ENCODE measurements around the gene FOXP1.

FOXP1 gene

GRCh38 chr3:71586810-71587242, 3.3 kb upstream of the FOXP1 start:
- no peak for DNase-seq (ENCODE audit: low spot score)

GRCh38 chr3:71585887-71586809, 2.6 kb upstream of the FOXP1 start:
- peak; percentile 50 for DNase-seq (ENCODE audit: low spot score)

- no peak for DNase-seq (ENCODE audit: low spot score)
Observed at GRCh38 chr3:71585131-71585530, 1.6 kb upstream of the FOXP1 start.

DNA sequence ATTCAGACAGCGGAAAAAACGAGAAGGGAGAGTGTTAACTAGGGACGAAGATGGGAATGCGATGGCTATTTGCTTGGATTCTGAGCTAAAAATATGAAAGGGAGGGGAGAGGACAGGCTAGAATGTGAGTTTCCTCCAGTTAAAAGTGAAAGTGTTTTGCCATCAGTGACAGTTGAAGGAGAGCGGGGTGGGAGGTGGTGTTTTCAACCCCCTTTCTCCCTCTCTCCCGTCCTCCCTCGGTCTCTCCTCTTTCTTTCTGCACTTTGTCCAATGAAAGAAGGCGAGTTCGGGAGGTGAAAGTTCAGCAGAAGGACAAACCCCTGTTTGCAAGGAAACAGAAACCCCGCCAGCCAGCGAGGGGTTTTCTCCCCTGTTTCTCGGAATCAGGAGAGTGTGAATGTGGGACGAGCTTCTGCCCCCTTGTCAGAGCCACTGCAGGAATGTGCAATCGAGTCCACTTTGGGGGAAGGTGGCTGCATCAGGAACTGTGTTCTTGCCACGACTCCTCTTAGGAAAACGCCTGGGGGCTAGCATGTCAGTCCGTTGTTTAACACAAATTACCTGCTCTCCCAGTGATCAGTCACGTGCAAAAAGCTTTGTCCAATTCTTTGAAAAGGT, 975 bp upstream of the FOXP1 start:
- peak; percentile 24 for DNase-seq (ENCODE audit: low spot score)

DNA sequence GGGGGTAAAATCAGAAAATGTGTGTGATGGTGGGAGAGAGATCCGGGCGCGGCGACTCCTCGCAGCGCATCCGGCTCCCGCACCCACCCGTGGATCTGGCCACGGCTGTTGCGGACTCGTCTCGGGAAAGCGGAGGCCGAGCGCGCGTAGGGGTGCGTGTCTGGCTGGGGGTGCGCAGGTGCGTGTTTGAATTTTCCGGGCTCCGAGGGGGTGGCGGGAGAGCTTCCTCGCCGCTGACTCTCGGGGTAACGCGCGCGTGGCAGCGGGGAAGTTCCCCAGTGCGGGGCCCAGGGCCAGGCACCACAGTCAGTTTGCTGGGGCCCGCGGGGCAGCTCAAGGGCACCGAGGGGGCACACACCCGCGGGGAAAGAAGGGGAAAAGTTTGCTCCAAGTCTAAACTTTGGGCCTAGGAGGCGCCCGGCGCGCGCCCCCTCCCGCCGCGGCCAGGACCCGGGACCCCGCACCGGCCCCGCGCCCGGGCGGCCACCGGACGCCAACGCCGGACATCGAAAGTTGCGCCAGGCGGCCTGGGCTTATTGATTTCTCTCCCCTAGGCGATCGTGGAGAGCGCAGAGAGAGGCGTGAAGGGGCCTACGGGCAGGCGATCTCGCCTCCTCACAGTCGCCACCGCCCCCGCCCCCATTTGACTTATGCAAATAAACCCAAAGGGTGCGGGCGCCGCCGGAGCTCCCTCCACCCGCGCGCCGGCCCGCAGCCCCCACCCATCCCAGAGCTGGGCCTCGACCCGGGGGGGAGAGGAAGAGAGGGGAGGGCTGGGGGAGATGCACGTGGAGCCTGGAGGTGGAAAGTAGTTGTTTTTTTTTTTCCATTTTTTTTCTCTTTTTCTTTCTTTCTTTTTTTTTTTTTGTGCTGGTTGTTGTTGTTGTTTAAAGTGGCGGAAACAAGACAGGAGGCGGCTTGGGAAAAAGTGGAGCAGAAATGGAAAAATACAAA, 639 bp downstream of the FOXP1 start:
- DNase-seq (ENCODE audit: low spot score), result peak; percentile 41

- peak; percentile 22 for DNase-seq (ENCODE audit: low spot score)
Observed at GRCh38 chr3:71582036-71582611, 1.4 kb downstream of the FOXP1 start.

GRCh38 chr3:71581457-71582035, 2.0 kb downstream of the FOXP1 start:
- DNase-seq (ENCODE audit: low spot score), result peak; percentile 9

- DNase-seq (ENCODE audit: low spot score), result no peak
Observed at GRCh38 chr3:71580636-71581456, 2.7 kb downstream of the FOXP1 start.

- no peak for DNase-seq (ENCODE audit: low spot score)
Observed at GRCh38 chr3:71579935-71580406, 3.6 kb downstream of the FOXP1 start.

- no peak for DNase-seq (ENCODE audit: low spot score)
Observed at GRCh38 chr3:71579326-71579934, 4.1 kb downstream of the FOXP1 start.

DNA sequence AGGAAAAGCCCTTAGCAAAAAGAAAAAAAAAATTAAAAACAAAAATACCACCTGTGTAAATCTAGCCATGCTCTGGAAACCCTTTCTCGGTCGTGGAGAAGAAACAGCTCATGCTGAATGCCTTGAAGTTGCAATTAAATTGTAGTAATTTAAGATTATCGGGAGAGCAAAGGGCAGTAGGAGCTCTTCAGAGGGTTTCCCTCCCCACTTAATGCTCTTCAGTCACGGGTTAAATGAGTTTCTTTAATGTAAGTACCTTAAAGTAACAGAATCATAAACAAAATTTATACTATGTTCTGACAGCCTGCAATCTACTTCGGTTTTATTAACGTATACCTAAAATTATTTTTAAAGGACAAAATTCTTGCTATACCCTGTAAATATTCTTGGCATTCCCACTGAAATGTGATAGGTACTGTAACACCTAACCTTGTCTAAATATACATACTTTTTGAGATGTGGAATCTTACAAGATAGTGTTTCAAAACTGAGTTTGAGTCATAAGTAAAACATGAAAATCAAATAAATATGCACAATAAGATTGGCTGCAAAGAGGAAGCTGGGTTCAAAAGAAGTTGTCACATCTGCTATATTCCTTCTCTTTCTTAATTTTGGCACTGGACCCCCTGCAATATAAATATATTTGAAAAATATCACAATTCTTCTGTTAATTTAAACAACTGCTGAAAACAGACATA, 5.3 kb downstream of the FOXP1 start:
- DNase-seq (ENCODE audit: low spot score), result no peak

DNA sequence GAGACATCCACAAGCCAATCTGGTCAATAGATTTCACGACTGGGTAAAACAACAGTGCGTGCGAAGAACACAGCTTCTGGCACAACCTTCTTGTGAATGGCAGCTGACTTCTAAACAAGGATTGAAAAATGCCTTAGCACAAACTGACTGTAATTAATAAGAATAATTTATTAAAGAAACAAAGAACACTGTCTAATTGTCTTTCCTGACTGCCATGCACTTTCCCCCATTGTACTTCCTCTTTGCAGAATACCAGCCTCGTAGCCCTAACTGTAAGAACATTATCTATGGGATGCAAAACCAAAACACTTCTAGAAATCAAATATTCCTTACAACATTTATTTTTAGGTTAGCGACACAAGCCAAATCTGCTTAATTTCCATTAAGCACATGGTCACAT, 6.5 kb downstream of the FOXP1 start:
- DNase-seq (ENCODE audit: low spot score), result no peak

DNA sequence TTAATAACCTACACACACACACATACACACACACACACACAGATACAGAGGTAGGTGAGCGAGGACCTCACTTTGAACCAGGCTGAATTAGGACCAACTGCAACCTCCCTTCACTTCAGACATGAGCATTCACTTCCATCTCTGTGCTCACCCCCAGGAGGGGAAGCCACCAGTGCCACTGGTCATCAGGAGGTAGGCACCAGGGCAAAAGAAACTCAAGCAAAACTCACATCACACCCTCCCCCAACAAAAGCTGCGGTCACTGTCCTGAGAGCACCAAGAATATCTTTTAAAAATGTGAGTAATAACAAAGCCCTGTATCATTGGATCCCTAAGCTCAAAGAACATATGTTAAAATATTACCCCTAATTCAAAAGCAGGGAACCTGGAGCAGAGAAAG, 8.1 kb downstream of the FOXP1 start:
- DNase-seq (ENCODE audit: low spot score), result no peak

DNA sequence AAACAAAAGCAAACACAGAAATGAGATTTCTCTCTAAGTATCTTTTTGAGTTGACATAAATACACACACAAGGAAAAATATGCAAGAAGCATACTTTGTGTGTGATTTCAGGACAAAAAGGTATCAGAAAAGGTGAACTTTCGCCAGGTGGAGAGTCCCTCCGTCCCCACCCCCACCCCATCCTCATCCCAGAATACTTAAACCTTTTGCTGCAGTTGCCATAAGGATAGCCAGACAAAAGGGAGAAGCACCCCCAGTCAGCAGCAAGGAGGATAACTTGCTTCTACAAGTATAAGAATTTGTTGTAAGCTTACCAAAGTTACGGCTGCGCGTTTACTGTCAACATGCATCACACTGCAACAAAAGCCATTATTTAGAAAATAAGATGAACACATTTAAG, 10.3 kb downstream of the FOXP1 start:
- DNase-seq (ENCODE audit: low spot score), result no peak

DNA sequence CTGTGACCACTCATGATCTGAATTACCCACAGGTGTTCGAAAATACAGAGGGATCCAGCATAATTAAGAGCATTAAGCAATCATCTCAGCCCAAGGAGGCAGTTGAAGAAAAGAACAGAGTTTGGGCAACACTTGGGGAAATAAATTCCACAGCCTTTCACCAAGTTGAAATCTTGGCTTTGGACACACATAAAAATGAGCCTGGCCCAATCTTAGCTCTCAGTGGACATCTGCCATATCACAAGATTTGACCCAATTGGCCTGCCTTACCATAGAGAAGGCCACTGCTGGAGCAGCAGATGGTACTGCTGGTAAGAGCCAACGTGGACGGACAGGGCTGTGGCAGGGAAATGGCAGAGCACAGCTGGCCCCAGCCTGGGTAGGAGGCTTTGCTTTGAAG, 13.0 kb downstream of the FOXP1 start:
- DNase-seq (ENCODE audit: low spot score), result no peak

- DNase-seq (ENCODE audit: low spot score), result no peak
Observed at GRCh38 chr3:71568207-71568606, 15.3 kb downstream of the FOXP1 start.

DNA sequence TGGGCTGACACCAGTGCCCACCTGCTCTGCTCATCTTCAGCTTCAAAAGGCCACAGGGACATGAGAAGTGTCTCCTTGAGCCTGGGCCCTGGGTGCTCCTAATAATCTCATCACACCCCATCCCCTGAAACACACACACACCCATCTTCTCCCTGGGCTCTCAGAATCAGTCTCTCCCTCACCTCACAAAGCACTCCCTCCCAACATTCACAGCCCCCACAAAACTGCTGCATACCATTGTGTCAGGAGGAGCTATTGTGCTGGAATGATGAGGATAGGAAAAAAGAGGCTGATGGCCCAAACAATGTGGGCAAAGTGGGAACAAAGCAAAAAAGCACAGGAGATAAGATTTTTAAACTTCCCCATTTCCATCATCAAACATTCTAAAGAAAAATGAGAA, 16.8 kb downstream of the FOXP1 start:
- no peak for DNase-seq (ENCODE audit: low spot score)

- no peak for DNase-seq (ENCODE audit: low spot score)
Observed at GRCh38 chr3:71565976-71566375, 17.6 kb downstream of the FOXP1 start.

DNA sequence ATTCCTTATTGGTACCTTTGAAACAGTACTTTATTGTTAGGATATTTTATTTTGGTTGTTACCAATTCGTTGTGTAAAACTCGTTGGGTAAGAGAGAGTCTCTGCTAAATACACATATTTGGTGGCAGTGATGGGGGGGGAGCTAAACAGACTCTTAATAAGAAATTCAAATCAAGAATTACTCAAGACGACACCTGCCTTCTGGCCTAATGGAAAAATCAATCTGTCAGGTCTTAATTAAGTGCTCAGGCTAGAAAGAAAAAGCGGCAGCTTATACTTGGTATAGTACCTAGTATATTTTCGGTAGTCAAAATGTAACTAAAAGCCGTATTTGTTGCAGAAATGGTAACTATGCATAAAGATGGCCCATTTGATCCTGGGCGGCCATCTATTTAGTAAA, 18.2 kb downstream of the FOXP1 start:
- DNase-seq (ENCODE audit: low spot score), result no peak
